A375 (cell line): ENCODE data around the gene SPAAR. TPM values are rescaled to one million over a fixed set of nuclear protein-coding genes. Genes with fewer than 3 reads are reported as not detected.

Experiments used
- total RNA-seq: library from RNA; depleted of rRNA; stranded (reverse); fragments of >200 nt; shearing (Covaris generic); gene quantifications from 2 replicates; pipeline ENCODE4 v1.2.3, GENCODE V29; 2014; rRNA removed

SPAAR gene, protein sequence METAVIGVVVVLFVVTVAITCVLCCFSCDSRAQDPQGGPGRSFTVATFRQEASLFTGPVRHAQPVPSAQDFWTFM
- 0.60 TPM in 1 of 2 replicates, not detected in the other for total RNA-seq

DNA sequence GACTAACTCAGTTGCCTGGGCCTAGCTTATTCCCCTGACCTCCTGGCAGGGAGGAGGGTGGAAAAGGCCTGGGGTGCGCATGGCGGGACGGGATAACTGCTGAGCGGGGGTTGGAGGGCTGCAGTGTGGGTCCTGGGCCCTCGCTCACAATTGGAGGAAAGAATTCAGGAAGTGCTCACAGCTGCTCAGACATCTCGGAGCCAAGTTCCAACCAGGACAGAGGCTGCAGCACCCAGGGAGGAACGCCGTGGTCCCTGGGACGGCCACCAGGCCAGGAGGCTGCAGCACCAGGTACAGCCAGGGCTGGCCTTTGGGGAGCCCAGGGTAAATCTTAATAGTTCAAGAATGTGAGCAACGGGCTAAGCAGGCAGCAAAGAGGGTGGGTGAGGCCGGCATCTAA, at the start of gene SPAAR:
Gene SPAAR (plus strand): TSS at position 217 of the 400 bp plus-strand sequence. CDS start 974 bp downstream, outside the sequence.

DNA sequence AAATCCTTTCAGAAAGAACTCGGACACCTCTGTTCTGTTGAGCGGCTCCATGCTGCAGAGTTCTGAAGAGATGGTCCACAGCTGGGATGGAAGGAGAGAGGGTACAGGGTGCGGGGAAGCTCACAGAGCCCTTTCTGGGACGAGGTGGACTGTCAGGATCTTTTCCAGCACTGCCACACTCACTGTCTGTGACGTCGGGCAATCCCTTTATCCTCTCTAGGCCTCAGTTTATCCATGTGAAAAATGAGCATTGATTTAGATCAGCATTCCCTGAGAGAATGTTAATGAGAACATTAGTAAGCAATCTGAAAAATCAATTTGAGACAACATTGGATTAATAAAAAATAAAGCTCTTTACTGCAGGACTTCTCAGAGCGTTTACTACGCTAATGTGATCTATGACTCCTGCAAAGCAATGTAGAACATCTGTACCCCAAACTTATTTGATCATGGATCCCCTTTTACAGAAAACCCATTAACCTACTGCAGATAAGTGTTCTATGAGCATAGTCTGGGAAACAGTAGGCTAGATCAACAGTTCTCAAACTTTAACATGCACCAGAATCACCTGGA, 38.9 kb upstream of the SPAAR start, which contains the start of gene OR13J1:
Gene OR13J1 (minus strand): TSS at position 51 of the 573 bp plus-strand sequence. CDS start 0 bp downstream, at position 51.

GRCh38 chr9:35905912-35906679, 3.2 kb upstream of the SPAAR start, which contains the start of gene HRCT1:
Gene HRCT1 (plus strand): TSS chr9:35906202. CDS start chr9:35906288, 86 bp downstream.

GRCh38 chr9:35958104-35958837, 49.0 kb downstream of the SPAAR start, which contains the start of gene OR2S2:
Gene OR2S2 (minus strand): TSS chr9:35958154. CDS start chr9:35958098, 56 bp downstream.

Other genes starting within 250 kb of the SPAAR start
- 5.9 and 6.6 TPM in 2 replicates for gene ARHGEF39, start 244.3 kb upstream of the SPAAR start, total RNA-seq
- 23.5 and 29.2 TPM in 2 replicates for gene CA9, start 235.6 kb upstream of the SPAAR start, total RNA-seq
- 435 and 454 TPM in 2 replicates for gene TPM2, start 219.6 kb upstream of the SPAAR start, total RNA-seq
- 168 and 176 TPM in 2 replicates for gene TLN1, start 177.3 kb upstream of the SPAAR start, total RNA-seq
- gene CREB3, start 176.8 kb upstream of the SPAAR start, total RNA-seq, result 37.5 and 41.9 TPM in 2 replicates
- 49.6 and 50.5 TPM in 2 replicates for gene GBA2, start 160.3 kb upstream of the SPAAR start, total RNA-seq
- gene RGP1, start 160.2 kb upstream of the SPAAR start, total RNA-seq, result 20.3 and 20.9 TPM in 2 replicates
- gene MSMP, start 155.2 kb upstream of the SPAAR start, total RNA-seq, result not detected in 2 replicates
- 2.0 and 5.1 TPM in 2 replicates for gene NPR2, start 117.9 kb upstream of the SPAAR start, total RNA-seq
- 1.2 and 3.7 TPM in 2 replicates for gene SPAG8, start 97.2 kb upstream of the SPAAR start, total RNA-seq
- 95.7 and 102 TPM in 2 replicates for gene HINT2, start 94.4 kb upstream of the SPAAR start, total RNA-seq
- not detected in 2 replicates for gene FAM221B, start 80.8 kb upstream of the SPAAR start, total RNA-seq
- gene TMEM8B, start 80.3 kb upstream of the SPAAR start, total RNA-seq, result 1.5 and 1.7 TPM in 2 replicates
- not detected in 2 replicates for gene OR13J1, start 39.1 kb upstream of the SPAAR start, total RNA-seq
- 7.3 and 10.7 TPM in 2 replicates for gene HRCT1, start 3.3 kb upstream of the SPAAR start, total RNA-seq
- not detected in 2 replicates for gene OR2S2, start 48.7 kb downstream of the SPAAR start, total RNA-seq
- 4.5 and 4.9 TPM in 2 replicates for gene RECK, start 127.4 kb downstream of the SPAAR start, total RNA-seq
- 1.2 and 2.3 TPM in 2 replicates for gene GLIPR2, start 227.2 kb downstream of the SPAAR start, total RNA-seq